ENCODE measurements around the gene KRTAP10-8. TPM values are rescaled to one million over a fixed set of nuclear protein-coding genes. Genes with fewer than 3 reads are reported as not detected.

The KRTAP10-8 gene, protein sequence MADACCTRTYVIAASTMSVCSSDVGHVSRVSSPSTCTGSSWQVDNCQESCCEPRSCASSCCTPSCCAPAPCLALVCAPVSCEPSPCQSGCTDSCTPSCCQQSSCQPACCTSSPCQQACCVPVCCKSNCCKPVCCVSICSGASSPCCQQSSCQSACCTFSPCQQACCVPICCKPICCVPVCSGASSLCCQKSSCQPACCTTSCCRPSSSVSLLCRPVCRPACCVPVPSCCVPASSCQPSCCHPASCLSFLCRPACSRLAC
- not detected in 2 replicates for total RNA-seq

DNA sequence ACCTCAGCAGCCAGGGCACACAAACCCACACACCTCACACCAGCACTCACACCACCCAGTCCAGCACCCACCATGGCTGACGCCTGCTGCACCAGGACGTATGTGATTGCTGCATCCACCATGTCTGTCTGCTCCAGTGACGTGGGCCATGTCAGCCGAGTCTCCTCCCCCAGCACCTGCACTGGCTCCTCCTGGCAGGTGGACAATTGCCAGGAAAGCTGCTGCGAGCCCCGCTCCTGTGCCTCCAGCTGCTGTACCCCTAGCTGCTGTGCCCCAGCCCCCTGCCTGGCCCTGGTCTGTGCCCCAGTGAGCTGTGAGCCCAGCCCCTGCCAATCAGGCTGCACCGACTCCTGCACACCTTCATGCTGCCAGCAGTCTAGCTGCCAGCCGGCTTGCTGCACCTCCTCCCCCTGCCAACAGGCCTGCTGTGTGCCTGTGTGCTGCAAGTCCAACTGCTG lies at the start of gene KRTAP10-8:
Gene KRTAP10-8 (plus strand): TSS at position 51 of the 458 bp plus-strand sequence. CDS start 22 bp downstream, at position 73.

DNA sequence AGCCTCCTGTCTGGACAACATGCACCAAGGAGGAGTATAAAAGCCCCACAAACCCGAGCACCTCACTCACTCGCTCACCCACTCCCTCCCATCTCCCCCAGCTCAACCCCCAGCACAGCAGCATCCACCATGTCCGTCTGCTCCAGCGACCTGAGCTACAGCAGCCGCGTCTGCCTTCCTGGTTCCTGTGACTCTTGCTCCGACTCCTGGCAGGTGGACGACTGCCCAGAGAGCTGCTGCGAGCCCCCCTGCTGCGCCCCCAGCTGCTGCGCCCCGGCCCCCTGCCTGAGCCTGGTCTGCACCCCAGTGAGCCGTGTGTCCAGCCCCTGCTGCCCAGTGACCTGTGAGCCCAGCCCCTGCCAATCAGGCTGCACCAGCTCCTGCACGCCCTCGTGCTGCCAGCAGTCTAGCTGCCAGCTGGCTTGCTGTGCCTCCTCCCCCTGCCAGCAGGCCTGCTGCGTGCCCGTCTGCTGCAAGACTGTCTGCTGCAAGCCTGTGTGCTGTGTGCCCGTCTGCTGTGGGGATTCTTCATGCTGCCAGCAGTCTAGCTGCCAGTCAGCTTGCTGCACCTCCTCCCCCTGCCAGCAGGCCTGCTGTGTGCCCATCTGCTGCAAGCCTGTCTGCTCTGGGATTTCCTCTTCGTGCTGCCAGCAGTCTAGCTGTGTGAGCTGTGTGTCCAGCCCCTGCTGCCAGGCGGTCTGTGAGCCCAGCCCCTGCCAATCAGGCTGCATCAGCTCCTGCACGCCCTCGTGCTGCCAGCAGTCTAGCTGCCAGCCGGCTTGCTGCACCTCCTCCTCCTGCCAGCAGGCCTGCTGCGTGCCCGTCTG lies 38.0 kb upstream of the KRTAP10-8 start, which contains the start of gene KRTAP10-4:
Gene KRTAP10-4 (plus strand): TSS at position 100 of the 827 bp plus-strand sequence. CDS start 30 bp downstream, at position 130.

DNA sequence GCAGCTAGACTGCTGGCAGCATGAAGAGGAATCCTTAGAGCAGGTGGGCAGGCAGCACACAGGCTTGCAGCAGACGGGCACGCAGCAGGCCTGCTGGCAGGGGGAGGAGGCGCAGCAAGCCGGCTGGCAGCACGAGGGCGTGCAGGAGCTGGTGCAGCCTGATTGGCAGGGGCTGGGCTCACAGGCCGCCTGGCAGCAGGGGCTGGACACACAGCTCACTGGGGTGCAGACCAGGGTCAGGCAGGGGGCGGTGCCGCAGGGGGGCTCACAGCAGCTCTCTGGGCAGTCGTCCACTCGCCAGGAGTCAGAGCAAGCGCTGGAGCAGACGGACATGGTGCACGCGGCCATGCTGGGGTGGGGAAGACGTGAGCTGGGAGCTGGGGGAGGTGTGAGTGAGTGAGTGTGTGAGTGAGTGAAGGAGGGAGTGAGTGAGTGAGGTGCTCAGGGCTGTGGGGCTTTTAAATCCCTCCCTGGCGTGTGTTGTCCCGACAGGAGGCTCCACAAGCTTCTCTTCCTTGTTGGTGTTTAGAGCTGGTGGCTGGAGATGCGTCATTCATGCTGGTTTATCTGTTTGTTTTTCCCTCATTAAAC lies 31.6 kb upstream of the KRTAP10-8 start, which contains the start of gene KRTAP10-5:
Gene KRTAP10-5 (minus strand): TSS at position 374 of the 591 bp plus-strand sequence. CDS start 26 bp downstream, at position 348.

DNA sequence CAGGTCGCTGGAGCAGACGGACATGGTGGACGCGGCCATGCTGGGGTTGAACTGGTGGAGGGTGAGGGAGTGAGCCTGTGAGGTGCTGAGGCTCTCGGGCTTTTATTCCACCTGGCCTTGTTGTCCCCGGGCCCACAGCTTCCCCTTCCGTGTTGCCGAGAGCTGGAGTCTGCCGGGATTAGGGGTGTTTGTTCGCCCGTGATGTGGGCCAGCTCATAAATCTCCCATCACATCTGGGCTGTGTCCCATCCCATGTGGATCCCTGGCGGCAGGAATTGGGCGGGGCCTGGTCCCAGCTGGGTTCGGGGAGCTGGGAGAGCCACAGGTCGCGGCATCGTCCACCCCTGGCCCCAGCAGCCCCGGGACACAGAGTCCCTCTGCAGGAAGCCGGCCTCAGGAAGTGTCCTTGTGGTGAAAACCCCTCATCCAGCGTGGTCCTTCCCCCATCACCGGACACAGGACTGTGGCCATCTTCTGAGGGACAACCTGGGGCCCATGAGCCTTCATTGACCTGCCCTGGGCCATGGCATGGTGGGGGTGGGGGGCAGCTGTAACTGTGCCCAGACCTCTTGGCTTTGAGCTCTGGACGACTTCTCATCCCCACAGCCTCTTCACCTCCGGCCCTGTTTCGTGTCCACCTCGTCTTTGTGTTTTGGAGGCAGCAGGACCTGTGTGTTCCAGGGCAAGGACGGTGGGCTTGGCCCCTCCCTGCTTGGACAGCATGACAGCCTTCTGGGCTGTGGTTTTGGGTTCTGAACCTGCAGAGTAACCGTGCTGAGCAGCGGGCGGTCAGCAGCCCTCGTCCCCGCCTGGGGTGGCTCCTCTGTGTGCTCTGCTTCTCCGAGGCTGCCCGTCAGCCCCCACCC lies 19.2 kb upstream of the KRTAP10-8 start, which contains the start of gene KRTAP10-6:
Gene KRTAP10-6 (minus strand): TSS at position 60 of the 866 bp plus-strand sequence. CDS start 21 bp downstream, at position 39.

DNA sequence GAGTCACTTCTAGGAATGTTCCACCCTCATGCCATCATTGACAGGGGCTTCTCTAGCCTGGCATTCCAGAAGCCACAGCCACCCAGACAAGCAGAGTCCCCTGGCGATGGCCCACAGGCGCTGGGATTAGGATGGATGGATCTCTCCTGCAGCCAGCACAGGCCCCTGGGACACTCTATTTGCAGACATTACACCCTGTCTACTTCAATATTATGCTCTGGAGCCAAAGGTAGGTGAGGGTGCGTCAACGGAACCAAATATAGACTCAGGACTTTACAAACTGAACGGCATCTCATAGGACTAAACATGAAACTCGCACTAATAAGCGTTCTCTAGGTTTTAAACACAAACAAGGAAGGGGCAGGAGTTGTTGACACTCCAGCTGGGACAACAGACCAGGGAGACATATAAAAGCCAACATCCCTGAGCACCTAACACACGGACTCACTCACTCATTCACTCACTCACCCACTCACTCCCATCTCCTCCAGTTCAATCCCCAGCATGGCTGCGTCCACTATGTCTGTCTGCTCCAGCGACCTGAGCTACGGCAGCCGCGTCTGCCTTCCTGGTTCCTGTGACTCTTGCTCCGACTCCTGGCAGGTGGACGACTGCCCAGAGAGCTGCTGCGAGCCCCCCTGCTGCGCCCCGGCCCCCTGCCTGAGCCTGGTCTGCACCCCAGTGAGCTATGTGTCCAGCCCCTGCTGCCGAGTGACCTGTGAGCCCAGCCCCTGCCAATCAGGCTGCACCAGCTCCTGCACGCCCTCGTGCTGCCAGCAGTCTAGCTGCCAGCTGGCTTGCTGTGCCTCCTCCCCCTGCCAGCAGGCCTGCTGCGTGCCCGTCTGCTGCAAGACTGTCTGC lies 11.5 kb upstream of the KRTAP10-8 start, which contains the start of gene KRTAP10-7:
Gene KRTAP10-7 (plus strand): TSS at position 480 of the 861 bp plus-strand sequence. CDS start 25 bp downstream, at position 505.

DNA sequence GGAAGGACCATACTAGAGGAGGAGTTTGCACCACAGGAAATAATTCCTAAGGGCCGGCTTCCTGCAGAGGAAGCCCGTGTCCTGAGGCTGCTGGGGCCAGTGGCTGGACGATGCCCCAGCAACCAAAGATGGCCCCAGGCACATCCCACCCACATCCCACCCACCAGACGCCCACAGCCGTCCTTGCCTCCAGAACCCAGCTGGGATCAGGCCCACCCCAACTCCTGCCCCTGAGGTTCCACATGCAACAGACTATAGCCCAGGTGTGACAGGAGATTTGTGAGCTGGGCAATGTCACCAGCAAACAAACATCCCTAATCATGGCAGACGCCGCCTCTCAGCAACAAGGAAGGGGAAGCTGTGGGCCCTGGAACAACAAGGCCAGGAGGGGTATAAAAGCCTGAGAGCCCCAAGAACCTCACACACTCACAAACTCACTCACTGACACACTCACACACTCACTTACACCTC lies 14.8 kb downstream of the KRTAP10-8 start, which contains the start of gene KRTAP10-9:
Gene KRTAP10-9 (plus strand): TSS at position 421 of the 471 bp plus-strand sequence. CDS start 79 bp downstream, outside the sequence.

DNA sequence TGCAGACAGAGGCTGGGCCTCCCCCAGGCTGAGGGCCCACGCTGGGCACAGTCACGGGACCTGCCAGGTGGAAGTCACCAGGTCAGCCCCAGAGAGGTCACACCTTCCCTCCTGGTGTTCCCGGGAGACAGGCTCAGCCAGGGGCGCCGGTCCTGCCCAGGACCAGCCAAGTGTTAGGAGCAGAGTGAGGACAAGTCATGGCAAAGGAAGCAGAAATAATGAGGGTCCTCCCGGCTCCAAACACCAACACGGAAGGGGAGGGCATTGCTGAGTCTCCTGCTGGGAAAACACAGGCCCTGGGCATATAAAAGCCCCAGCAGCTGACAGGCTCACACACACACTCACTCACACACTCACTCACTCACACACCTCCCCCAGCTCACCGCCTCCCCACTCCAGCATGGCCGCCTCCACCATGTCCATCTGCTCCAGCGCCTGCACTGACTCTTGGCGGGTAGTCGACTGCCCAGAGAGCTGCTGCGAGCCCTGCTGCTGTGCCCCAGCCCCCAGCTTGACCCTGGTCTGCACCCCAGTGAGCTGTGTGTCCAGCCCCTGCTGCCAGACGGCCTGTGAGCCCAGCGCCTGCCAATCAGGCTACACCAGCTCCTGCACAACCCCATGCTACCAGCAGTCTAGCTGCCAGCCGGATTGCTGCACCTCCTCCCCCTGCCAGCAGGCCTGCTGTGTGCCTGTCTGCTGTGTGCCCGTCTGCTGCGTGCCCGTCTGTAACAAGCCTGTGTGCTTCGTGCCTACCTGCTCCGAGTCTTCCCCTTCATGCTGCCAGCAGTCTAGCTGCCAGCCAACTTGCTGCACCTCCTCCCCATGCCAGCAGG lies 25.4 kb downstream of the KRTAP10-8 start, which contains the start of gene KRTAP10-10:
Gene KRTAP10-10 (plus strand): TSS at position 339 of the 833 bp plus-strand sequence. CDS start 62 bp downstream, at position 401.

DNA sequence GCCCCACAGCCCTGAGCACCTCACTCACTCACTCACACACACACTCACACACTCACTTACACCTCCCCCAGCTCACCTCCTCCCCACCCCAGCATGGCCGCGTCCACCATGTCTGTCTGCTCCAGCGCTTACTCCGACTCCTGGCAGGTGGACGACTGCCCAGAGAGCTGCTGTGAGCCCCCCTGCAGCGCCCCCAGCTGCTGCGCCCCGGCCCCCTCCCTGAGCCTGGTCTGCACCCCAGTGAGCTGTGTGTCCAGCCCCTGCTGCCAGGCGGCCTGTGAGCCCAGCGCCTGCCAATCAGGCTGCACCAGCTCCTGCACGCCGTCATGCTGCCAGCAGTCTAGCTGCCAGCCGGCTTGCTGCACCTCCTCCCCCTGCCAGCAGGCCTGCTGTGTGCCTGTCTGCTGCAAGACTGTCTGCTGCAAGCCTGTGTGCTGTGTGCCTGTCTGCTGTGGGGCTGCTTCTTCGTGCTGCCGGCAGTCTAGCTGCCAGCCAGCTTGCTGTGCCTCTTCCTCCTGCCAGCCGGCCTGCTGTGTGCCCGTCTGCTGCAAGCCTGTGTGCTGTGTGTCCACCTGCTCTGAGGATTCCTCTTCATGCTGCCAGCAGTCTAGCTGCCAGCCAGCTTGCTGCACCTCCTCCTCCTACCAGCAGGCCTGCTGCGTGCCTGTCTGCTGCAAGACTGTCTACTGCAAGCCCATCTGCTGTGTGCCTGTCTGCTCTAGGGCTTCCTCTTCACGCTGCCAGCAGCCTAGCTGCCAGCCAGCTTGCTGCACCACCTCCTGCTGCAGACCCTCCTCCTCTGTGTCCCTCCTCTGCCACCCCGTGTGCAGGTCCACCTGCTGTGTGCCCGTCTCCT lies 34.7 kb downstream of the KRTAP10-8 start, which contains the start of gene KRTAP10-11:
Gene KRTAP10-11 (plus strand): TSS at position 49 of the 856 bp plus-strand sequence. CDS start 45 bp downstream, at position 94.

DNA sequence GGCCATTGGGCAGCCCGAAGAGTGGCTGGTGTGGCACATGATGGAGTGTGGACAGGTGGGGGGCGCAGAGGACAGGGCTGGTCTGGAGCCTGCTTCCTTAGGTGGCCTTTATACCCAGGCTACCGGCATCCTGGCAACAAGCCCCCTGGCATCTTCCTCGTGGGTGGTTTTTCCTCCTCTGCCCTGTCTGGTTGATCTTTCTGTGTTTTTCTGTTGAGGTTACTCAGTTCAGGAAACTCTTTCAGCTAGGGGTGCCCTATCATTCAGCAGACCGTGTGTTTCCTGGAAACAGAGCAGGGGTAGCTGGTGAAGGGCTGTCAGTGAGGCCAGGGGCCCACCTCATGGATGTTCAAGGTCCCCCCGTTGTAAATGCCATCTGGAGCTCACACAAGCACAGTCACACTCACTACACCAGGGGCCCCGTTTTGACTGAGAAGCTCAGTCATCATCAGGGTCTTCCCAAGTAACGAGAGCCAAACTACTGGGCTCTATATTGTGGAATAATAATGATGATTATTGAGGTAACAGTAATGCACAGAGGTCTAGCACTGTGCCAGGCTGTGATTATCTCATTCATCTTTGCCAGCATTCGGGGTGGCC lies 42.8 kb downstream of the KRTAP10-8 start, which contains the start of gene KRTAP12-4:
Gene KRTAP12-4 (minus strand): TSS at position 84 of the 600 bp plus-strand sequence. CDS start 45 bp downstream, at position 39.

DNA sequence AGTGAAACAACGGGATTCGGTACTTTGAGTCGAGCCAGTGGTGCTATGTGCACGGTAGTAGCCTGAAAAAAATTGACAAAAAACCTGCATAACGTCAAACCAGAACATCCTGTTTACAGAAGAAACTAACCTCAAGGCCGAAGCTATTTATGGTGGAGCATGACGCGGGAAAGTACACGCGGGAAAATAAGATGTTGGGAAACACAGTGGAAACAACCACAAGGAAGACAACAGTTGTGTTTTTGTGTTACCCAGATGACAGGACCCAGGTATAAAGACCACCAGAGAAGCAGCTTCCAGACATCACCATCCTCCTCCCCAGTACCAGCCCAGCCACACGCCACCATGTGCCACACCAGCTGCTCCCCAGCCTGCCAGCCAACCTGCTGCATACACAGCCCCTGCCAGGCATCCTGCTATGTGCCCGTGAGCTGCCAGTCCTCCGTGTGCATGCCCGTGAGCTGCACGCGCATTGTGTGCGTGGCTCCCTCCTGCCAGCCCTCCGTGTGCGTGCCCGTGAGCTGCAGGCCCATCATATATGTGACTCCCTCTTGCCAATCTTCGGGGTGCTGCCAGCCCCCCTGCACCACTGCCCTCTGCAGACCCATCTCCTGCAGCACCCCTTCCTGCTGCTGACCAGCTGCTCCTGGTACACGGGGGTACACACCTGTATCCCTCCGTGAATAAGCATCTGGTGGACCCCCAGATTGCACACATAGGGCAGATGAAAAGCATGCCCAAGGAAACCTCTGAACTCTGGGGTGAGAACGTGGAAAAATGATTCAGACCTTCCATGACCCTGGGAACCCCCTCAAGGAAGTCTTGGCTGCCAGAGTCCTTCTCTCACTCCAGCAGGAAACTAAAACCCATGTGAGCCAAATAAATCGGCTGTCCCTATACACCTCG lies 46.0 kb downstream of the KRTAP10-8 start, which contains the start of gene KRTAP12-3:
Gene KRTAP12-3 (plus strand): TSS at position 298 of the 906 bp plus-strand sequence. CDS start 48 bp downstream, at position 346.

Other genes with a start within 250 kb of the KRTAP10-8 start
- 3.0 and 3.5 TPM in 2 replicates for gene LRRC3, start 156.6 kb upstream of the KRTAP10-8 start, total RNA-seq
- gene KRTAP10-1, start 71.9 kb upstream of the KRTAP10-8 start, total RNA-seq, result not detected in 2 replicates
- gene KRTAP10-2, start 60.6 kb upstream of the KRTAP10-8 start, total RNA-seq, result not detected in 2 replicates
- gene KRTAP10-3, start 53.3 kb upstream of the KRTAP10-8 start, total RNA-seq, result not detected in 2 replicates
- gene KRTAP10-4, start 38.4 kb upstream of the KRTAP10-8 start, total RNA-seq, result not detected in 2 replicates
- gene KRTAP10-5, start 31.5 kb upstream of the KRTAP10-8 start, total RNA-seq, result not detected in 2 replicates
- not detected in 2 replicates for gene KRTAP10-6, start 19.6 kb upstream of the KRTAP10-8 start, total RNA-seq
- not detected in 2 replicates for gene KRTAP10-7, start 11.5 kb upstream of the KRTAP10-8 start, total RNA-seq
- not detected in 2 replicates for gene KRTAP10-9, start 15.0 kb downstream of the KRTAP10-8 start, total RNA-seq
- gene KRTAP10-10, start 25.3 kb downstream of the KRTAP10-8 start, total RNA-seq, result not detected in 2 replicates
- gene KRTAP10-11, start 34.3 kb downstream of the KRTAP10-8 start, total RNA-seq, result not detected in 2 replicates
- gene KRTAP12-4, start 42.6 kb downstream of the KRTAP10-8 start, total RNA-seq, result not detected in 2 replicates
- not detected in 2 replicates for gene KRTAP12-3, start 45.9 kb downstream of the KRTAP10-8 start, total RNA-seq
- gene KRTAP12-2, start 54.8 kb downstream of the KRTAP10-8 start, total RNA-seq, result not detected in 2 replicates
- not detected in 2 replicates for gene KRTAP12-1, start 70.1 kb downstream of the KRTAP10-8 start, total RNA-seq
- gene KRTAP10-12, start 85.1 kb downstream of the KRTAP10-8 start, total RNA-seq, result not detected in 2 replicates
- not detected in 2 replicates for gene TSPEAR, start 99.5 kb downstream of the KRTAP10-8 start, total RNA-seq
- gene UBE2G2, start 189.7 kb downstream of the KRTAP10-8 start, total RNA-seq, result 35.5 and 37.3 TPM in 2 replicates
- 54.7 and 66.2 TPM in 2 replicates for gene SUMO3, start 206.0 kb downstream of the KRTAP10-8 start, total RNA-seq

Measured in pericardium fibroblast (primary cell).